Sigmoid colon (tissue), 4 donors: ENCODE data around the gene PPP3R2.

Experiments
- CTCF ChIP-seq, 4 experiments: fragments of 450-650 bp in 3 of 4; fragments of 200-600 bp in 1 of 4; IDR thresholded peaks; one replicate each; pipeline ENCODE4 v1.5.1; 2016 to 2019; ENCODE audit warnings: antibody characterized with exemption in 4 of 4, mild to moderate bottlenecking in 3 of 4, moderate library complexity in 2 of 4
- EP300 ChIP-seq, 4 donors: sonication (generic); formaldehyde crosslinking; IDR thresholded peaks; one replicate each; pipeline ENCODE4 v1.6.1; 2017; ENCODE audit warnings: antibody characterized with exemption in 4 of 4
- POLR2A ChIP-seq, 2 donors: fragments of 450-650 bp; IDR thresholded peaks; one replicate each; pipeline ENCODE4 v1.6.1; 2016; ENCODE audit warnings: antibody characterized with exemption in 2 of 2, mild to moderate bottlenecking in 2 of 2, moderate library complexity in 2 of 2
- POLR2AphosphoS5 ChIP-seq, 4 donors: sonication (generic); formaldehyde crosslinking; IDR thresholded peaks; one replicate each; pipeline ENCODE4 v1.6.1; 2017; ENCODE audit warnings: antibody characterized with exemption in 4 of 4

- TF ChIP-seq CTCF (IDR thresholded peaks at IDR 0.05) (no peak), POLR2A (IDR thresholded peaks at IDR 0.05) (no peak), EP300 (IDR thresholded peaks at IDR 0.05) (no peak), POLR2AphosphoS5 (IDR thresholded peaks at IDR 0.05) (no peak)
Measured at GRCh38 chr9:101562966-101563365, 31.8 kb downstream of the PPP3R2 start.
